NCI-H1436 treated with DMSO at 0.1 percent for 48 hours (cell line): ENCODE measurements around the gene CHKA.

ENCODE experiments used
- DNase-seq: peaks from one replicate; lab custom pipeline; 2025; lab: John Stamatoyannopoulos, UW

The CHKA gene

DNA sequence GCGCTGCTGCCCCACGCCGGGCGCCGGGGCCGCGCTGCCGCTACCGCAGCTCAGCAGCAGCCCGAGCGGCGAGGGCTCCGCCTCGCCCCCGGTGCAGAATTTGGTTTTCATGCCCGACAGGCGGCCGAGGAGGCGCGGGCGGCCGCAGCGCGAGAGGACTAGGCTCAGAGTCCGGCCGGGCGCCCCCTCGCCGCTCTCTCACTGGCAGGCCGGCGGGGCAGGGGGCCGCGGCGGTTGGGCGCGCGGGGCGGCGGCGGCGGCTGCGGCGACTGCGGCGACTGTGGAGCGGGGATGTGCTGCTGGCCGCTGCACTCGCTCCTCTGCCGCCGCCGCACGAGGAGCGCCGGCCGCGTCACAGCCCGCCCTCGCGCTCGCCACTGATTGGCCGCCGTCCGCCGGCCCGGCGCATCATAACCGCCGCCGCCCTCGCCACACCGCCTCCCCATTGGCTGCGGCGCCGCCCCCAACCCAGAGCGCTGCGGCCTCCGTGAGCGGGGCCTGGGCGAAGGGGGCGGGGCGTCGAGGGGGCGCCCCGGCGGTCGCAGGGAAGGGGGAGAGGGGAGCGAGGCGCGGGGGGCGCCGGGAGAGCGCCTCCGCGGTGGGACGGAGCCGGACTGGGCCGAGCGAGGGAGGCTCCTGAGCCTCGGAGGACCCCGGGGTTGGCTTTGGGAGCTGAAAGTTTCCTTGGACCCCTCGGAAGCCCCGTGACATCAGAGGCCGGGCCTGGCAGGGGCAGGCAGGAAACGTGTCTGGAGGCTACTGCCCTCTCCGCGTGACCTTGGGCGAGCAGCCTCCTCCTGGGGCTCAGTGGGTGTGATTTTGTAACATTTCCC lies at the start of gene CHKA:
TSS of gene CHKA (minus strand) at position 322 of the 833 bp plus-strand sequence. CDS start at position 111, 211 bp downstream.
- DNase-seq = peak; percentile 22

DNA sequence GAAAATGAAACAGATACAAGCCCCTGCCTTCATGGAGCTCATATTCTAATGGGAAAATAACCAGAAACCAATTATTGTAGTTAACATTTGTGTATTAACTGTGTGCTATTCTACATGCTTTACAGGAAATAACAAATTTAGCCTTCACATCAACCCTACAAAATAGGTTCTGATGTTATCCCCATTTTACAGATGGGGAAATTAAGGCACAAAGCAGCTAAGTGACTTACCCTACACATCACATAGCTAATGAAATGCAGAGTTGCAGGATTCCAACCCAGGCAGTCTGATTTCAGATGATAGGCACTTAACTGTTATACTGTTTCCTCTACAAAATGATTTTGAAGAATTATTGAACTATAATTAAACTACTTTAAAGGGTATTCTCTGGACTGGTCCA lies 48.3 kb upstream of the CHKA start:
- no peak for DNase-seq

DNA sequence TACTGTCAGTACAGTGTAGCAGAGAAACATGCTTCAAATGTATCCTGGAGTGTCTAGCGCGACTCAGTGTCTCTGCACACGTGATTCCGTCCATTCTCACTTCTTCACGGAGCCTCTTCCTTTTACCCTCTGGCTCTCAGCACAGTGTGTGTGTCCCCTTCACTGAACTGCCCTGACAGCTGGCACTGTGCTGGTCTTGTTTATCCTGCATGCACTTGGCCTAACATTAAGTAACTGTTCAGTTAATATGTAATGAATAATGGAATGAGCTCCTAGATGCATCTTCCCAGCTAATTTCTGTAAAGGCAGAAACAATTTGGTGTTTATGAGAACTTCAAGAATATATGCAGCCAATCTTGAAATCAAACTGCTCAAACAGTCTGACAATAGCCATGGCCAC lies 47.5 kb upstream of the CHKA start:
- DNase-seq = no peak

DNA sequence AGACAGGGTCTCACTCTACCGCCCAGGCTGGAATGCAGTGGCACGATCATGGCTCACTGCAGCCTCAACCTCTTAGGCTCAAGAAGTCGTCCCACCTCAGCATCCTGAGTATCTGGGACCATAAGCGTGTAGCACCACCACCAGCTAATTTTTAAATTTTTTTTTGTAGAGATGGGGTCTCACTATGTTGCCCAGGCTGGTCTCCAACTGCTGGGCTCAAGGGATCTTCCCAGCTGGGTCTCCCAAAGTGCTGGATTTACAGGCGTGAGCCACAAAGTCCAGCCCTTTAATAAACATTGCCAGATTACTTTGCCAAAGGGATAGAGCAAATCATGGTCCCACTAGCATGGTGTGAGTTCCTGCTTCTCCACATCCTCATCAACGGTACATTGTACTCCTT lies 46.3 kb upstream of the CHKA start:
- DNase-seq = no peak

DNA sequence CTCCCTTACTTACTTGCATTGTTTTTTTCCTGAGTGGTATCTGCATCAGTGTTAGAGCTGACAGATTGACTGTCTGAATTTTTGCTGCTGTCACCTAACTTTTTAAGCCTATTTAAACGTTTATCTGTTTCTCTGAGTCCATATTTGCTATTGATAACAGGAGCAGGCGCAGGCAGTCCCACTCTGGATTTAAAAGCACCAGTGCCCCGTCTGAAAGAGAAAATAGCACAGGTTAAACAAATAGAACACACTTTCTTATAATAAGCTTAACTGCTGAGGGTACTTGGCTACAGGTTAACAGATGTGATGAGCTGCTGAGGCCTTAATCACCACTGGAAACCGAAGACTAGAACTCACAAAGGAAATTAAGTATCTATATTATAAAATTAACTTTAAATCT lies 45.8 kb upstream of the CHKA start:
- no peak for DNase-seq

DNA sequence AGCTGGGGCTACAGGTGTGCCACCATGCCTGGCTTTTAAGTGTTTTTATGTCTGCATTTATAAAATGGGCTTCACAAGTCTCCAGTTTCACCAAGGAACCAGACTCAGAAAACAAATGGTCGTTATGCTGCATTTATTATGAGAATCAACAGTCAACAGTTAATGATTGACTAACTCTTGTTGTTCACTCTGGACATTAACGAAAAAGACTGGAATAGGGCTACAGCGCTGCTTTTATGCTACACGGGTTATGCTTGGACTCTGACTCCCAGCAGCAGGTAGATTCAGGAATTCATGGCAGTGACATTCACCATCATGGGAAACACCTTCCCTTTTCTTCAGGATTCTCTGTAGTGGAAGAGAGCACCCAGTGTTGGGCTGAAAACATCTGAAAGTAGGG lies 44.4 kb upstream of the CHKA start:
- no peak for DNase-seq

DNA sequence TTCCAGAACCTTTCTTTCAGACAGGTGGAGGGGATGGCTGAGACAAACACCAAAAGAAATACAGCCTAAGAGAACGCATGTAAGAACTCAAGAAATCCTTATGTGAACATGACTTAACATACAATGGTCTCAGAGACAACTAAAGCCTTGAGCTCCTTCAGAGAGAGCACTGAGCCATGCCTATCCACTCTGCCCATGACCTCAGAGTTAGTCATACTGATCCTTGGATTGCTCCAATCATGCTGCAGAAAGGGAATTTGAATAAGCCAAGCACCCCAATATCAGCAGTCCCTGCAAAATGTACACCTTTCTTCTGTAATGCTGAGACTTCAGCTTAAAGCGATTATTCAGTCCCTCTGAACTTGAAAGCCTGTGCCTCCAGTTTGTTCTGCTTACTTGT lies 43.2 kb upstream of the CHKA start:
- no peak for DNase-seq

DNA sequence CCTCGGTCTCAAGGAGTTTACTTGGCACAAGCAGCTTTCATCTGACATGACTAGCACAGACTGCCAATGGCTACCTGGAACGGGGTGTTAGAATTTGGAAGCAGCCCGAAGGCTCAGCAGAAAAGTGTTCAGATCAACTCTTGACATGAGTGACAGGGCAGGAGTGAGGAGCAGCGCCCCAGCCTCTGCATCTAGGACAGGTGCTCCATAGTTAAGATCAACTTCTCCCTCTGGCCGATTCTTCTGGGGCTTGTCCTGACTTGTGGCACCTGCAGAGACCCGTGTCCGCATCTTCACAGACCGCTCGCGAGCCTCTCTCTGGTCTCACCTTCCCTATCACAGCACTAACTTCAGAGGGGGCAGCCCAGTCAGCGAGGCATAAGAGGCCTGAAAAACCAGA lies 42.5 kb upstream of the CHKA start:
- DNase-seq = no peak

DNA sequence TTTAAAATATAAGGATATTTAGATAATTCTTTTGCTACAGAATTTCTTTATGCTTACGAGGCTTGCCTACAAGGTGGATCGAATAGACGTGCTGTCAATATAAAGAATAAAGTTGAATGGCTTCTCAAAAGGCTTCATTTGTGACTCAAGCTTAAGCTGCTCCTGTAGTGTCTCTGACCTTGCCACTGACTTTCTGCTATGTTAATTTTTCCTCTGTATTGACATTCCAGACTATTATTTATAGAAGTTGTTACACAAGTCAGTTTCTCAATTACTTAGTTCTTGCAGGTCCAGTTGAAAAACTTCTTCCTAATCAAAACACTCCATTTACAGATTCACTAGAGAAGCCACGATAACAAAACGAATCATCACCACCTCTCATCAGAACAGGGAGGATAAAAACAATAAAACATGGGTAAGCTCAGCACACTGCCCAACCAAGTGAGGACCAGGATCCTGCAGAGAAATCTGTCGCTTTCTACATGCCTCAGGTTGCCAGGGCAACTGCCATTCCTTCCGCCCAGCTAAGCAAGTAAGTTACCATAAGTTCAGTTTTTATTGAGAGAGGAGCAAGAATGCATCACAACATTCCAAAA lies 39.0 kb upstream of the CHKA start:
- no peak for DNase-seq

DNA sequence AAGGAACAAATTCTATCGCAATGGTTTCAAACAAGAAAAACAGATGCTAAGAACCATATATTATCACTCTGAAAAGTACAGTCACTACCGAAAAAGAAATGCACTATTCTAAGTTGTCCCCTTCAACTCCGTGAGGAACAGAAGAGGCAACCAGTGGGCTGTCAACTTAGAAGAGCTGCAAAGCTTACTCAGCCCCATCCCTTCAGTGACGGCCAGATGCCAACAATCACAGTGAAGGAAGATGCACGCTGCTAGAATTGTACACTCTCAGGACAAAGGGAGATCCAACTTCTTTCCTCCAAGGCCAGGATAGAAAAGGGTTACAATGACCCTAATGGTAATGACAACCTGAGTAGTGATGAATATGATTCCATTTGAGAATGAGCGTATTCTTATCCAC lies 38.5 kb upstream of the CHKA start:
- DNase-seq = no peak

DNA sequence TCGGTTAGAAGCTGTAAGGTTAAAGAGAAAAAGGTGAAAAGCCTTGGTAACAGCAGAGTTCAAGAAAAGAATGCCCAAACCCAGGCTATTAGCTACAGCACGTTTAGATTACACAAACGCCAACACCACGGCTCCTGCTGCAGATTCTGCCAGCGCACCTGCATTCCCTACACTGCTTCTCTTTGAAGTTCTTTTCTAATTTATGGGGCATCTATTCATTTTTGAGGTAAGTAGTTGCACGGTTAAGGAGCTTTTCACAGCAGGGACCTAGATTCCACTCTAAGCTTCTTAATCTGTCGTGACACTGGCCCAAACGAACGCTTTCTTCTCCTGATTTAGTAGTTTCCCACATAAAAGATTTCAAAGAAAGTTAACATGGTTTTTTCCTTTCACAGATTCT lies 38.0 kb upstream of the CHKA start:
- DNase-seq = no peak

DNA sequence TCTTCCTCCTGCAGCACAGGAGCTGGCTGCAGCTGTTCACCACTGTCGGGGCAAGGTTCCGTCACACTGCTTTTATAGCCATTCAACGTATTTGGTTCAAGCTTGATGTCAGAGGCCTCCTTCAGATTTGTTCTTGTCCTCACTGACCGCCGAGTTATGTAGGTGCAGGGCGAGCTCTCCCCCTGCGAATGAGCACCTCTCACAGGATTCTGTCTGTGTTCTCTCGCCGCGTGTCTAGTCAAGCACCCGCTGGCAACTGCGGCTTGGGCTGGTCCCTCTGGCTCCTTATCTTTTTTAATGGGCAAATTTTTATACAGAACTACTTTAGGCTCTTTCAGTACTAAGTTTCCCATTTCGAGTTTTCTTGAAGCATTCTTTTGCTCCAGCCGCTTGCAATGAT lies 37.4 kb upstream of the CHKA start:
- no peak for DNase-seq

DNA sequence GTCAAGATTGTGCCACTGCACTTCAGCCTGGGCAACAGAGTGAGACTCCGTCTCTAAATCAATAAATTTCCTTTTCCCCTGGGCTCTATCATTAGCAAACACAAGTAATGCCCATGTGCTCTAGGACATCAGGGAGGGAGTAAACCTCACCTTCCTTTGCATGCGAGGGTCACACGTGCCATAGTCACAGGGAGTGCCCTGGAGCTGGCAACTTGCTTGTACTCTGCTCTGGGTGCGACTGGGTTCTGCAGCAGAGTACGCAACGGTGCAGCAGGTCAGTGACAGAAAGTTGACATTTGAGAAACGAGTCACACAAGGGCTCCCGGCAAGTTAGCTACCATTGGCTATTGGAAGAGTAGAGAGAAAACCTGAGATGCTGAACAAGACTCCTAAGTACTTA lies 32.6 kb upstream of the CHKA start:
- DNase-seq = no peak

DNA sequence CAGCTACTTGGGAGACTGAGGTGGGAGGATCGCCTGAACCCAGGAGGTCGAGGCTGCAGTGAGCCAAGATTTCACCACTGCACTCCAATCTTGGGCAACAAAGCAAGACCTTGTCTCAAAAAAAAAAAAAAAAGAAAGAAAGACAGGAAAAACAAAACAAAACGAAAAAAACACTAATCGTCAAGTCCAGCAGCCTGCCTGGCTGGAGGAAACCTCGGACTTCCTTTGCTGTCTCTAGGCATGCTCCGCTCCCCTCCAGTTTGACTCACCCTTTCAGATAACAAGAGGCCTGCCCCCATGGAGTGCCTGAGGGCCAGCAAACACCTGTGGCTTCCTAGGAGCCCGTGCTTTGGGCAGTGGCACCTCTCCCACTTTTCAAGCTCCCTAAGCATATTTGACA lies 28.8 kb upstream of the CHKA start:
- no peak for DNase-seq

DNA sequence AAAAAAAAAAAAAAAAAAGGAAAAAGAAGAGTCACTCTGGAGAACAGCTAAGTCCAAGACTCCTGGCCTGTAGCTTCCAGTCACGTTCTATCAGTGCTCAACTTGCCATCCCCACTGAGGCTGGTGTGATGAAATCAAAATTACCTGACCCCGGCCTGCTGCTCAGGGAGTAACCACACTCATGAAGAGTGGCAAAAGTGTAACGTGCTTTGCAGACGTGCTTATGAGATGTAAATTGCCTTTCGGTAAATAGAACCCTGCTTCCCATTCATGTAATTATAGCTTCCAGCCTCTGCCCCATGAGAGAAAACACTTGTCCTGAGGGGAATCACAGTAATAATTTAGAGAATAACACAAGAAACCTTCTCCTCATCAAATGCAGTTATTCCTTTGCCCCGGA lies 28.2 kb upstream of the CHKA start:
- peak; percentile 76 for DNase-seq

DNA sequence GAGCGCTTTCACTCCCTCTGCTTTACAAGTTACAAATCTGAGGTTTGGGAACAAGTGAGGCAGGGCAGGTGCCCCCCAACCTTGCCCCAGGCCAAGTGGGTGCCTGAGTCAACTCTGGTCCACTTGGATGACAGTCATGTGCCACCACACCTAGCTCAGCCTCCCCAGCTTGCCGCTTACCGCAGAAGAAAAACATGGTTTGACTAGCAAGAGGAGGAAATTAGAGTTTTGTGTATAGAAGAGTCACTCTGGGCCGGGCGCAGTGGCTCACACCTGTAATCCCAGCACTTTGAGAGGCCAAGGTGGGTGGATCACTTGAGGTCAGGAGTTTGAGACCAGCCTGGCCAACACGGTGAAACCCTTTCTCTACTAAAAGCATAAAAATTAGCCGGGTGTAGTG lies 27.7 kb upstream of the CHKA start:
- no peak for DNase-seq

DNA sequence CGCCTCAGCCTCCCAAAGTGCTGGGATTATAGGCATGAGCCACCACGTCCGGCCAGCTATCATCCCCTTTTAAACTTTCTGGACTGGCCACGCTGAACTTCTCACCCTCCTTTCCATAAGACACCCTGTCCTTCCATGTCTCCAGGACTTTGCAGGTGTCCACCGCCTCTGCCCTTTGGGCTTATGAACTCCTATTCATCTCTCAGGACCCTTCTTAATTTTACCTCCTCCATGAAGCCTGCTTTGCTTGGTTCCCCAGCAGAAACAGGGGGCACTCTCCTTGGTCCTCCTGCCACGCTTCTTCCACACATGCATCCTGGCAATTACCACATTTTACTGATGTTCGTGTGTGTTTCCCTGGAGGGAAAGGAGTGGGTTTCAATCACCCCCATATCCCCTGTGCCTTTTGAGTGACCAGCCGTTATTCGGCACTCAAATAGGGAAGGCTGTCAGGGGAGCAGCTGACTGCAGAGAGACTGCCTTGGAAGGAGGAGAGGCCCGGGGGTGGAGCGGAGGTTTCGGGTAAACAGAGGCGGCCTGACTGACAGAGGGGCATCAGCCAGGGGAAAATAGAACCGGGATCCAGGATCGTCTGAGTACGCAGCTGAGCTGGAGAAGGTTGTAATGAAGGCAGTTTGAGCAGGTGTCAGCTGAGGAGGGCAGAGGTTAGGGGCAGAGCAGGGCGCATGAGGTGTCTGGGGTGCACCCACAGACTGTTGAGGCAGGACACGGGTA lies 27.1 kb upstream of the CHKA start:
- DNase-seq = no peak

DNA sequence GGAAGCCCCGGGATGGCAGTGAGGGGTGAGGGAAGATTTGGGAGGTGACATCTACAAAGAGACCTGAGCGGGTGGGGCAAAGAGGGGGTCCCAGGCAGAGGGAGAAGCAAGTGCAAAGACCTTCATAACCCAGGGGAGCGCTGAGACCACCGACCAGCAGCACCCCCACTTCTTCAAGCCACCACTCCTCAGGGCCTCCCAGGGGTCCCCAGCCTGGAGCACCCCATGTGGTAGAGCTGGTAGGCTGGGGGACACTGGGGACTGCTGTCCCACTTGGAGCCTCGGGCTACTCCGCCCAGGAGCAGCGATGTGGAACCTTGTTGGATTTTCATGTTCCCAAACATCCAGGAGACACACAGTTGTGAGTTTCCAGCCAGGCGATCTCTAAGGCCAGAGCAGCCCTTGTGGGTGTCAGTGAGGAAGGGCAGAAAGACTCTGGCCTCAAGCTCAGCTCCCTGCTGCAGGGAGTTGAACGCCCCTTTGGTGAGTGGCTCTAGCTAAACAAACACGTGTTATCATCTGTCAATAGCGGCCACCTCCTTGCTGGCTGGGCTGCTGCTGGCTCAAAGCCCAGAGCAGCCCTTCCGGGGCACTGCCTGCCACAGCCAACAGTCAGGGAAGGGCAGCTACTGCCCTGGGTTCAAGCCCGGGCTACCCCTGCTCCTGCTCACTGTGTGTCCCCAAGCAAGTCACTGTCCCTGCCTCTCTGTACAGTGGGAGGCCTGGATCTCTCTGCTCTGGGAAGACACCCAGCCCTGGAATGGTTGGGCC lies 25.7 kb upstream of the CHKA start:
- DNase-seq = no peak

DNA sequence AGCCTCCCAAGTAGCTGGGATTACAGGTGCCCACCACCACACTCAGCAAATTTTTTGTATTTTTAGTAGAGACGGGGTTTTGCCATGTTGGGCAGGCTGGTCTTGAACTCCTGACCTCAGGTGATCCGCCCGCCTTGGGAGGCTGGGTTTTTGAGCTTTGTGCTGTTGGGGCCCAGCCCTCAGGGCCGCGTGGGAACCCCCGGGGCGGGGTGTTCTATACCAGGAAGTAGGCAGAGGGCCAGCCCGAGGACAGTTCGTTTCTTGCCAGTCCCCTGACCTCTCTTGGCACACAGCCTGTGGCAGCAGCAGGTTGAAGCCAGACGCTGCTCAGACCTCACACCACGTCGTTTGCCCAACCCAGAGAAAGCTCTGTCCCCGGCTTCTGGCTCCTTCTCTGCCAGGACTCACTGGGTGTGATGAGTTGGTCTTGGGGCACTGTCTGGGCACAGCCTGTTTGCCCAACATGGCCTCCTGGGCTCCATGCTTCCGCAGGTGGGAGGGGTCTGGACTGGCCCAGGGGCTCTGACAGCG lies 24.9 kb upstream of the CHKA start:
- no peak for DNase-seq

DNA sequence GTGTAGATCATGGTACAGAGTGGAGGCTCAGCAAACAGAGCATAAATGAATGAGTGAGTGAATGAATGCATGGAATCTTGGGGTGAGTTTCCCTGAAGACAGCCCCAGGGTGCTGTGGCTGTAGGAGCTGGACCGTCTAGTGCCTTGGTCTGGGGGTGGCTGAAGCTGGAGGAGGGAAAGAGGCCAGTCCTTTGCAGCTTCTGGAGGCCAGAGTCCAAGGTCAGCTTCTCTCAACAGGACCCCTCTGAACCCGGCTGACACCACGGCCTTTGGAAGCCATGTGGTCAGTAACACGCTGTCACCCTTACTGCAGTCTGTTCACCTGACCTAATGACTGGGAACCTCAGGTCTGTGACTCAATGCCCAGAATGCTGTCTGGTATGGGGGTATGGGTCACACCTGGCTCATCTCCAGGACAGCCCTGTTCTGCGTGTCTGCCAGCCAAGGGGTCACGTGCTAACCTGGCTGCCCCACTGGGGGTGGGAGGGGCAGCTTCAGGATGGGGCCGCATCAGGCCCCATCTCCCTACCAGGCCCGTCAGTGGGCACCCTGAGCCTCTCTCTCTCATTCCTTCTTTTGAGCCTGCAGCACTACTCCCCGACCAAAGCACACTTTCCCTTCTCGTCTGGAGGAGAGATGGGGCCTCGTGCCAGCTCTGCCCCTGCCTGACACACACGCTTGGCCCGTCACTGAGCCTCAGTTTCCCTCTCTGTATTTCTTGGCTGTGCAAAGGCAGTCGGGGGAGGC lies 24.1 kb upstream of the CHKA start:
- no peak for DNase-seq

DNA sequence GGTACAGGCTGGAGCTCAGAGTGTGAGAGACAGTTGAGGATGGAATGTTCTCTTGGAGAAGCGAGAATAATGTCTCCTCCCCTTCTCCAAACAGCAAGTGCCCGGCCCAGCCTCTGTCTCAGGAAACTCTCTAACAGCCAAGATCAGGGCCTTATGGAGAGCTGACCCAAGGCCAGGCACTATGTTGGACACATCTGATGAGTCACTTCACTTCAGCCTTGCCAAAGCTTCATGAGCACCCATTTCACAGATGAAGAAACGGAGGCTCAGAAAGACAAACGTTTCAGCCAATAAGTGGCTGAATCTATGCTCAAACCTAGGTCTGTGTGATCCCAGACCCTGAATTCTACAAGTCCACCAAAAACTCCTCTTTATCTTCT lies 22.1 kb upstream of the CHKA start:
- no peak for DNase-seq
